HUDEP-2 (cell line): ENCODE data around the gene SOCS1.

ENCODE experiments used
- DNase-seq, 76 experiments: peaks; one replicate each; lab custom pipeline; 2025; ENCODE audit not compliant: unreplicated experiment in 76 of 76; lab: John Stamatoyannopoulos, UW

SOCS1 gene

GRCh38 chr16:11289202-11289601 lies 33.2 kb upstream of the SOCS1 start:
- no peak for DNase-seq

GRCh38 chr16:11285842-11286241 lies 29.8 kb upstream of the SOCS1 start:
- DNase-seq = no peak

GRCh38 chr16:11283820-11284248 lies 27.8 kb upstream of the SOCS1 start:
- no peak for DNase-seq

- no peak for DNase-seq
Observed at GRCh38 chr16:11280616-11281522, 24.9 kb upstream of the SOCS1 start, which contains the start of gene PRM1. Gene PRM1, minus strand, starts transcription at chr16:11281330. Its CDS starts 92 bp downstream, at chr16:11281238.

- no peak for DNase-seq
Observed at GRCh38 chr16:11278681-11279628, 23.0 kb upstream of the SOCS1 start.

GRCh38 chr16:11277607-11278337 lies 21.8 kb upstream of the SOCS1 start:
- DNase-seq = no peak

GRCh38 chr16:11276896-11277593 lies 21.0 kb upstream of the SOCS1 start:
- DNase-seq = no peak

GRCh38 chr16:11276143-11276895 lies 20.3 kb upstream of the SOCS1 start, which contains the start of gene PRM2:
Gene PRM2, minus strand, starts transcription at chr16:11276480. Its CDS starts 110 bp downstream, at chr16:11276370.
- no peak for DNase-seq

GRCh38 chr16:11274964-11275363 lies 19.0 kb upstream of the SOCS1 start:
- no peak for DNase-seq

GRCh38 chr16:11273721-11274324 lies 17.8 kb upstream of the SOCS1 start:
- DNase-seq = no peak

GRCh38 chr16:11272921-11273720 lies 17.1 kb upstream of the SOCS1 start, which contains the start of gene PRM3:
Gene PRM3, minus strand, starts transcription at chr16:11273629. Its CDS starts 34 bp downstream, at chr16:11273595.
- no peak for DNase-seq

- DNase-seq = no peak
Observed at GRCh38 chr16:11272484-11272883, 16.5 kb upstream of the SOCS1 start.

- DNase-seq = no peak
Observed at GRCh38 chr16:11271610-11272009, 15.6 kb upstream of the SOCS1 start.

- no peak for DNase-seq
Observed at GRCh38 chr16:11270602-11271162, 14.7 kb upstream of the SOCS1 start.

- DNase-seq = no peak
Observed at GRCh38 chr16:11268921-11269375, 12.9 kb upstream of the SOCS1 start, which contains the start of gene TNP2. Gene TNP2, minus strand, starts transcription at chr16:11269325. Its CDS starts 63 bp downstream, at chr16:11269262.

GRCh38 chr16:11265124-11265523 lies 9.1 kb upstream of the SOCS1 start:
- DNase-seq = no peak

GRCh38 chr16:11264155-11264832 lies 8.3 kb upstream of the SOCS1 start:
- no peak for DNase-seq
